Measurements from ENCODE around the gene CD69.

Gene CD69

GRCh38 chr12:9760699-9761418 lies at the start of gene CD69:
CD69 (minus strand) TSS chr12:9760901; CDS start chr12:9760820, 81 bp downstream.
- ATAC-seq: peak; percentile 49 to 51

DNA sequence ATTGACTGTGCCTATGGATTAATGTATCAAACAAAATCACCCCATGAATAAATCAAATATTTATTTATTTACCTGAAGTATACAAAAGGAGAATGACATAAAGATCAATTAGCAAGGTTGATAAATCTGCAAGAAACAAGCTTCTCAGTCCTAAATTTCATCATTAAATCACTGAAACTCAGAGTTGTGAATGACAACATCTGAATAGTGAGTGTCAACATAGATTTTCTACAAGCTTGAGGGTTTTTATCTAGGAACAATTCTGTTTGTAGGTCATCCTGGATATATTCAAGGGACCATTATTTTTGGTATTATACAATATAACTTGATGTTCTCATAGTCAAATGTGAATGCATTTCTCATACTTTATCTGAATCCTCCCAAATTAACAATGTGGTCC lies 49.2 kb upstream of the CD69 start:
- no peak for ATAC-seq

DNA sequence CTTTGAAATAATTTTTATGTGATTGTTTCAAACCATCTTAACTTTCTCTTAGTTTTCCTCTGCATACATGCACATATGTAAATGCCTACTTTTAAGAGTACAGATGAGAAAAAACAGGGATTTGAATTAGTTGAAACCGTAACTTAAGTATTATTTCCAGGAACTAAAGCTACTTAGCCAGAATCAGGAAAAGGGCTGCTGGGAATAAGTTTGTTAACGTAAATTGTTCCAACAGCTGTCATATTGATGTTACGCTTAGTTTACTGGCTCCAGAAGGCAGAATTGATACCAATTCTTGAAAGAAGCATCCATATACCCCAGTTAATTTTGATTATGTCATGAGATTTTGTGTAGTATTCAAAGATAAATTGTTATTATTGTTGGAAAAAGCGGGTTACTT lies 48.6 kb upstream of the CD69 start:
- ATAC-seq: no peak

DNA sequence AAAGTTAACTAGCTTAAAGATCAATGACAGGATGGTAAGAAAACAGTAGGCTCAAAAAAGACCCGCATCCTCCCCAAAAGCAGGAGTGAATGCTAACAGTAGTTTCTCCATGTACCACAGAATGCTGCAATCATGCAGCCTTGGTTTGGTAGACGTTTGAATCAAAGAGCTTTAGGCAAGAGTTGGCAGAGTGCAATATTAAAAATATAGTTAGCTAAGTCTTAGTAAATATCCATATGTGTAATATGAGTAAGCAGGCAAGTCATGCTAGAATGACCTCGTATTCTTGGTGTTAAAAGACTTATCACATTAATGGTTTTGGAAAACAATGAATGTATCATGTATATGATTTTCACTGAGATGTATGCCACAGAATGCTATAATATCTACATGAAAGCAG lies 47.8 kb upstream of the CD69 start:
- ATAC-seq: peak in 1 of 2 donors; percentile 27

GRCh38 chr12:9806714-9807113 lies 46.0 kb upstream of the CD69 start:
- ATAC-seq: no peak

GRCh38 chr12:9805883-9806282 lies 45.2 kb upstream of the CD69 start:
- no peak for ATAC-seq

- no peak for ATAC-seq
These were observed 39.3 kb upstream of the CD69 start for GRCh38 chr12:9799961-9800360.

DNA sequence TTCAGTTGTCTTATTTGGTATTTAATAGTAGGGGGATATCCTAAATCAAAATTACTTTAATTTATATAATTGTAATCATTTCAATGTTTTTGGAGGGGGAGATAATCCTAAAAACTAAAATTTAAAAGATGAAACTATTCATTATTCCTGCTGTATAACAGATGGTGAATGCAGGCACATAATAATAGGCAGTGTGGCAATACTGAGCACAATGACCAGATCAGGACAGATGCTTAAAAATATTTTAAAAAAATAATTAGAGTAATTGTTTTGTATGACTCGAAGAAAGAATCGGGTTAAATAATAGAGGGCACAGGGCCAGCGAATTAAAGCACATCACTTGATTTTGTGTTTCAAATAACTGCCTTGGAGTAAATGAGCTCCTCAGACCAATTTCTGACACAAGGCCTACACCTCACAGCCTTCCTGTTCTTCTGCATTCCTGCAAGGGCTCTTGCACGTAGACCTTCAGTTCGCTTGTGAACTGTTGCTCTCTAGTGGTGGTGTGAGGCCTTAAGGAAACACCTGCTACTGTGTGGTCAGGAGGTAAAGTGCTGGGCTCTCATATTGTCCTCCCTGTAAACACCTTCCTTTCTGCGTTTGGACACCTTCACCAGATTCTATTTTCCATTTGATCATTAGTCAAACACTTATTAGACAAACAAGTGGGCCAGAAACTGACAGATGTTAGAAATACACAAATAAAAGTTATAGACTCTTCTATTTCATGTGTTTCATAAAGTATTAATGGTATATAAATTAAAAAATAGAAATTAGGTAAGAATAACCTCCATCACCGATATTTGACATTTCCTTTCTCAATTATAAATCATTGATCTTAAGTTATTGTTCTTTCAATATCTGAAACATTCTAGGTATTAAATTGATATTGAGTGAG lies 37.3 kb upstream of the CD69 start:
- peak; percentile 59 to 61 for ATAC-seq

DNA sequence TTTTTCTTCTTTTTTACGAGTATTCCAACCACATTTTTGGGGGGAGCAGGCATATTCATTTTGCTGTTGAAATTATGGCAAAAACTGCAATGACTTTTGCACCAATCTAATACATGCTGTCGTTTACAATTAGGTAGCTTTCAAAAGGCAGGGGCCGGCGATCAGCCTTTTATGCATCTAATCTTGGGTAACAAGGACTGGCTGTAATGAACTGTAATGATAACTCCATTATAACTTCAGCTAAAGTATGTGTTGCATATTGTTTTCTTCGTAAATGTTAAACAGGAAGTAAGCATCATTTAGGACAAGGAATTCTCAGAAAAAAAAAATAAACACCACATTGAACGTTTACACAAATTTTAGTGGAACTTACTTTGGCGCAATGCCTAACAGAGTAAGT lies 36.3 kb upstream of the CD69 start:
- ATAC-seq: no peak

DNA sequence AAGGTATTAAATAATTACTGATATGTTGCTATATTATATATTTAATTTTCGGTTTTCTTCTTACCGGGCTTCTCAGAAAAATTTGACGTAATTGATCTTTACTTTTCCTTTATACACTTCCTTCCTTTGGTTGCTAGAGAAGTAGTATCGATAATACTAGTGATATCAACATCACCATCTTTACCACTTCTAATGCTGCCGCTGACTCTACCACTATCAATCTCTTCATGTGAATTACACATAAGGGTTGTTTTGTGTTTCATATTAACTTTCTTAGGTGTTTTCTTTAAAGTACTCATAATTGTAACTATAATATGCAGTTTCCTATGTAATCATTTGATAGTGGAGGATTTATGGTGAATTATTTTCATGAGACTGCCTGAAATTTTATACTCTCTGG lies 35.6 kb upstream of the CD69 start:
- peak; percentile 56 to 62 for ATAC-seq

DNA sequence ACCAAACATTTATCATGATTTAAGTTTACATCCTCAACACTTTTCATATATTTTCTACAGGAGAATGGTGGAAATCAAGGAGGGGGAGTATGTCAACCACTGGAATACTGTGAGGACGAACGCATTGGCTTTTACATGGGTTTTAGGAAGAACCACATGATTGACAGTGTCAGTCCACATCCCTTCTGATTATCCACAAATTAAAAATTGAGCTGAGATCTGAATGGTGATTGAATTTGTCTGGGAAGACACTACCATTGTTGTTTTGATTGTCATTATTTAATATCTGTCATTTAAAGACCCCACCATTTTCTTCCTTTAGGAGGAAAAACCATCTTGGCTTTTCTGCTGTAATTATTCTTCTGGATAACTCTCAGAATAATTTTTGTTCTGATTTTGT lies 35.2 kb upstream of the CD69 start:
- ATAC-seq: no peak

- peak; percentile 61 to 64 for ATAC-seq
These were observed 33.9 kb upstream of the CD69 start for GRCh38 chr12:9794484-9795093.

- ATAC-seq: peak; percentile 2 to 11
These were observed 33.2 kb upstream of the CD69 start for GRCh38 chr12:9793779-9794395.

- peak in 1 of 2 donors; percentile 12 for ATAC-seq
These were observed 32.4 kb upstream of the CD69 start for GRCh38 chr12:9792961-9793617.

- ATAC-seq: no peak
These were observed 31.6 kb upstream of the CD69 start for GRCh38 chr12:9792185-9792900.

- ATAC-seq: no peak
These were observed 26.3 kb upstream of the CD69 start for GRCh38 chr12:9786726-9787717.

- no peak for ATAC-seq
These were observed 24.1 kb upstream of the CD69 start for GRCh38 chr12:9784816-9785215.

DNA sequence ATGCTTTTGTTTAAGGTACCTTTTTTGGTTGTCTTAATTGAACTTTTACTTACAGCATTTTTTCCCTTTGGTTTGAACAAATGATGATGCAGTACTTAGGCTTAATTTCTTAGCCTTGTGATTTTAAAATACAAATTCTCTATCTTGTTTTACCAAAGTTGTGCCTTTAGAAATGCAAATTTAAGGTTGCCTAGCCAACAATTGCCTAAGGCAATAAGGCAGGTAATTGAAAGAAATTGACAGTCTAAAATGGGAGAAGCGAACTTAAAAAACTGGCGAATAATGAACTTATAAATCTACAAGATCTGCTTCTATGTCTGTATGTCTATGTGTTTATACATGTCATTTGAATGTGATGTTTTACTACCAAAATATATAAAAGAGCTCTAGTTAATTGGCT lies 23.6 kb upstream of the CD69 start:
- no peak for ATAC-seq

GRCh38 chr12:9782547-9783382 lies 22.1 kb upstream of the CD69 start:
- ATAC-seq: no peak

- no peak for ATAC-seq
These were observed 20.7 kb upstream of the CD69 start for GRCh38 chr12:9781360-9781759.
